ENCODE results near the gene SLC44A1.

The SLC44A1 gene

GRCh38 chr9:105306351-105307140 is 62.1 kb downstream of the SLC44A1 start:
- no peak for DNase-seq

- DNase-seq: no peak
These were observed 63.2 kb downstream of the SLC44A1 start for GRCh38 chr9:105307591-105308130.

GRCh38 chr9:105308461-105309341 is 64.2 kb downstream of the SLC44A1 start:
- DNase-seq: no peak

GRCh38 chr9:105309531-105309931 is 65.1 kb downstream of the SLC44A1 start:
- DNase-seq: no peak

- DNase-seq: no peak
These were observed 66.9 kb downstream of the SLC44A1 start for GRCh38 chr9:105311306-105311705.

GRCh38 chr9:105313238-105313637 is 68.8 kb downstream of the SLC44A1 start:
- DNase-seq: no peak

GRCh38 chr9:105316703-105317102 is 72.3 kb downstream of the SLC44A1 start:
- no peak for DNase-seq

- DNase-seq: no peak
These were observed 74.3 kb downstream of the SLC44A1 start for GRCh38 chr9:105318729-105319191.

- DNase-seq: no peak
These were observed 74.9 kb downstream of the SLC44A1 start for GRCh38 chr9:105319202-105319813.

GRCh38 chr9:105320568-105320967 is 76.1 kb downstream of the SLC44A1 start:
- no peak for DNase-seq

- DNase-seq: no peak
These were observed 83.8 kb downstream of the SLC44A1 start for GRCh38 chr9:105328296-105328695.

- no peak for DNase-seq
These were observed 84.6 kb downstream of the SLC44A1 start for GRCh38 chr9:105328872-105329718.

GRCh38 chr9:105329719-105330062 is 85.2 kb downstream of the SLC44A1 start:
- no peak for DNase-seq

- no peak for DNase-seq
These were observed 85.8 kb downstream of the SLC44A1 start for GRCh38 chr9:105330201-105330600.

GRCh38 chr9:105330755-105331154 is 86.3 kb downstream of the SLC44A1 start:
- DNase-seq: no peak

- no peak for DNase-seq
These were observed 86.7 kb downstream of the SLC44A1 start for GRCh38 chr9:105331160-105331559.

- no peak for DNase-seq
These were observed 87.3 kb downstream of the SLC44A1 start for GRCh38 chr9:105331755-105332154.

- DNase-seq: no peak
These were observed 88.0 kb downstream of the SLC44A1 start for GRCh38 chr9:105332471-105332870.

GRCh38 chr9:105333076-105333475 is 88.6 kb downstream of the SLC44A1 start:
- DNase-seq: no peak

- no peak for DNase-seq
These were observed 89.4 kb downstream of the SLC44A1 start for GRCh38 chr9:105333811-105334210.

- DNase-seq: no peak
These were observed 93.9 kb downstream of the SLC44A1 start for GRCh38 chr9:105338308-105338707.

- no peak for DNase-seq
These were observed 95.4 kb downstream of the SLC44A1 start for GRCh38 chr9:105339849-105340248.
